Hypothalamus (tissue), 51 donors: Measurements from ENCODE around the gene CXCR6.

Experiments used
- DNase-seq, 51 donors: peaks; one replicate each; lab custom pipeline; 2025; lab: John Stamatoyannopoulos, UW

CXCR6 gene

GRCh38 chr3:45966371-45966791 is 23.1 kb downstream of the CXCR6 start:
- no peak for DNase-seq

- peak in 38 of 51 donors; percentile 11 to 77 (median 37) for DNase-seq
These were observed 23.8 kb downstream of the CXCR6 start for GRCh38 chr3:45966950-45967640.

GRCh38 chr3:45967724-45968123 is 24.5 kb downstream of the CXCR6 start:
- DNase-seq = peak in 7 of 51 donors; percentile 9 to 38 (median 12)

- no peak for DNase-seq
These were observed 24.9 kb downstream of the CXCR6 start for GRCh38 chr3:45968149-45968548.

- no peak for DNase-seq
These were observed 25.4 kb downstream of the CXCR6 start for GRCh38 chr3:45968706-45969105.

- DNase-seq = no peak
These were observed 25.9 kb downstream of the CXCR6 start for GRCh38 chr3:45969116-45969515.

GRCh38 chr3:45969953-45970352 is 26.7 kb downstream of the CXCR6 start:
- no peak for DNase-seq

- DNase-seq = peak in 1 of 51 donors; percentile 15
These were observed 29.5 kb downstream of the CXCR6 start for GRCh38 chr3:45972534-45973402.

- no peak for DNase-seq
These were observed 31.4 kb downstream of the CXCR6 start for GRCh38 chr3:45974686-45975085.

GRCh38 chr3:45975686-45976085 is 32.4 kb downstream of the CXCR6 start:
- DNase-seq = no peak

GRCh38 chr3:45976191-45977091 is 33.2 kb downstream of the CXCR6 start:
- DNase-seq = no peak

- DNase-seq = no peak
These were observed 34.9 kb downstream of the CXCR6 start for GRCh38 chr3:45978006-45978761.

- DNase-seq = no peak
These were observed 36.1 kb downstream of the CXCR6 start for GRCh38 chr3:45979378-45979777.

- no peak for DNase-seq
These were observed 37.1 kb downstream of the CXCR6 start for GRCh38 chr3:45980229-45980813.

- DNase-seq = no peak
These were observed 37.6 kb downstream of the CXCR6 start for GRCh38 chr3:45980819-45981218.

- DNase-seq = no peak
These were observed 38.2 kb downstream of the CXCR6 start for GRCh38 chr3:45981346-45982074.

- DNase-seq = no peak
These were observed 40.5 kb downstream of the CXCR6 start for GRCh38 chr3:45983770-45984169.

GRCh38 chr3:45984331-45985312 is 41.4 kb downstream of the CXCR6 start:
- DNase-seq = no peak
